ENCODE results near the gene ACVR1.

- TF ChIP-seq CTCF (conservative IDR thresholded peaks at IDR 0.05; ENCODE audit: low read depth, low read length) (no peak), EZH2 (IDR thresholded peaks at IDR 0.05; ENCODE audit: borderline replicate concordance, low read depth, low read length, poor library complexity, severe bottlenecking) (no peak)
These were observed 21.2 kb upstream of the ACVR1 start for GRCh38 chr2:157897106-157897971.
